HEK293T (cell line): ENCODE measurements around the gene TMUB2.

ENCODE experiments used
- ARNT ChIP-seq: fragments of 450-650 bp; IDR thresholded peaks from 2 replicates; pipeline ENCODE4 v1.6.1; 2017; ENCODE audit warnings: mild to moderate bottlenecking
- BHLHE40 ChIP-seq: fragments of 450-650 bp; IDR thresholded peaks from 2 replicates; pipeline ENCODE4 v1.6.1; 2016; ENCODE audit warnings: mild to moderate bottlenecking, moderate library complexity, borderline replicate concordance
- CTBP1 ChIP-seq: fragments of 450-650 bp; IDR thresholded peaks from 2 replicates; pipeline ENCODE4 v1.6.1; 2016; ENCODE audit warnings: borderline replicate concordance
- ELF4 ChIP-seq: fragments of 450-650 bp; IDR thresholded peaks from 2 replicates; pipeline ENCODE4 v1.6.1; 2017; ENCODE audit warnings: antibody characterized with exemption
- FOXA1 ChIP-seq: fragments of 450-650 bp; IDR thresholded peaks from 2 replicates; pipeline ENCODE4 v1.6.1; 2016; ENCODE audit warnings: mild to moderate bottlenecking
- FOXK2 ChIP-seq: fragments of 450-650 bp; IDR thresholded peaks from 2 replicates; pipeline ENCODE4 v1.6.1; 2016; ENCODE audit warnings: mild to moderate bottlenecking
- FOXM1 ChIP-seq: fragments of 450-650 bp; IDR thresholded peaks from 2 replicates; pipeline ENCODE4 v1.6.1; 2017; ENCODE audit warnings: mild to moderate bottlenecking, borderline replicate concordance
- HDGF ChIP-seq: fragments of 450-650 bp; IDR thresholded peaks from 2 replicates; pipeline ENCODE4 v1.6.1; 2017; ENCODE audit warnings: antibody characterized with exemption, borderline replicate concordance
- LEF1 ChIP-seq: fragments of 450-650 bp; IDR thresholded peaks from 2 replicates; pipeline ENCODE4 v1.6.1; 2017; ENCODE audit warnings: mild to moderate bottlenecking, borderline replicate concordance
- NFRKB ChIP-seq: fragments of 450-650 bp; IDR thresholded peaks from 2 replicates; pipeline ENCODE4 v1.6.1; 2016; ENCODE audit warnings: mild to moderate bottlenecking, moderate library complexity
- SP1 ChIP-seq: fragments of 450-650 bp; IDR thresholded peaks from 2 replicates; pipeline ENCODE4 v1.6.1; 2017
- SUZ12 ChIP-seq: fragments of 450-650 bp; IDR thresholded peaks from 2 replicates; pipeline ENCODE4 v1.6.1; 2016; ENCODE audit warnings: mild to moderate bottlenecking
- TARDBP ChIP-seq: fragments of 450-650 bp; IDR thresholded peaks from 2 replicates; pipeline ENCODE4 v1.6.1; 2016
- TF ChIP-seq, protein P1 (sequence below): fragments of 450-650 bp; IDR thresholded peaks from 2 replicates; pipeline ENCODE4 v1.6.1; 2016

DNA sequence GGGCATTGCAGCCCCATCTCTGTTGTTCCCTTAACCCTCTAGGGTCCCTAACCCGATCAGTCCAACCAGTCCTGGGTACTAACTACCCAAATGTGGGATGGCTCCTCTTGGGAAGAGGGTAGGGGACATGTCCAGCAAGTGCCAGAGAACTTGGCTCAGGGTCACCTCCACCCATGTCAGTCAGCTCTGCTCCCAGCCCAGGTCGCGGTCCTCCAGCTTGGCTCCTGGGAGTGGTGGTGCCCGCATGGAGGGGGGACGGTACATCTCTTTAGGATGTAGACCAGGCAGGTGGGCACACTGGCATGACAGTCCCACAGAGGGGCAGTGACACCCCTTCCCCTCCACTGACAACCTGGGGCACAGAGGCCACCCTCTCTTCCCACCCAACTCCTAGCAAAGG lies 6.0 kb downstream of the TMUB2 start:
- TF ChIP-seq FOXM1, result no peak
- TF ChIP-seq ARNT, result no peak
- no peak for TF ChIP-seq HDGF
- no peak for TF ChIP-seq BHLHE40
- TF ChIP-seq SUZ12, result no peak
- TF ChIP-seq FOXK2, result no peak
- no peak for TF ChIP-seq FOXA1
- no peak for TF ChIP-seq TARDBP
- no peak for TF ChIP-seq SP1
- TF ChIP-seq CTBP1, result no peak
- TF ChIP-seq ELF4, result no peak
- TF ChIP-seq NFRKB, result no peak
- no peak for TF ChIP-seq LEF1
- TF ChIP-seq, protein P1, sequence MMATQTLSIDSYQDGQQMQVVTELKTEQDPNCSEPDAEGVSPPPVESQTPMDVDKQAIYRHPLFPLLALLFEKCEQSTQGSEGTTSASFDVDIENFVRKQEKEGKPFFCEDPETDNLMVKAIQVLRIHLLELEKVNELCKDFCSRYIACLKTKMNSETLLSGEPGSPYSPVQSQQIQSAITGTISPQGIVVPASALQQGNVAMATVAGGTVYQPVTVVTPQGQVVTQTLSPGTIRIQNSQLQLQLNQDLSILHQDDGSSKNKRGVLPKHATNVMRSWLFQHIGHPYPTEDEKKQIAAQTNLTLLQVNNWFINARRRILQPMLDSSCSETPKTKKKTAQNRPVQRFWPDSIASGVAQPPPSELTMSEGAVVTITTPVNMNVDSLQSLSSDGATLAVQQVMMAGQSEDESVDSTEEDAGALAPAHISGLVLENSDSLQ, result no peak
